ENCODE data around the gene PIK3C2G. TPM values are rescaled to one million over a fixed set of nuclear protein-coding genes. Genes with fewer than 3 reads are reported as not detected.

PIK3C2G gene
- total RNA-seq, 1 donor from 2014 or later: 26.0 TPM

- Mint-ChIP-seq H3K4me1 (ENCODE audit: low read depth) (no peaks in the 10 kb centered on the region), H3K36me3 (ENCODE audit: insufficient read depth) (peaks cover 2% of the 10 kb centered on the region), H3K27ac (no peak overlapping the region), H3K4me3 (ENCODE audit: low read depth) (no peak overlapping the region), H3K27me3 (no peaks in the 10 kb centered on the region), H3K9me3 (ENCODE audit: low read depth) (peaks cover 9% of the 10 kb centered on the region)
- no peak for DNase-seq (ENCODE audit: low spot score, unreplicated experiment)
- TF ChIP-seq CTCF (IDR thresholded peaks at IDR 0.05; ENCODE audit: unreplicated experiment): no peak
Measured at GRCh38 chr12:18556161-18556560, 294.8 kb downstream of the PIK3C2G start.

GRCh38 chr12:18559242-18559641 is 297.9 kb downstream of the PIK3C2G start:
- DNase-seq (ENCODE audit: low spot score, unreplicated experiment): no peak
- Mint-ChIP-seq H3K4me3 (ENCODE audit: low read depth) (no peak overlapping the region), H3K4me1 (ENCODE audit: low read depth) (no peaks in the 10 kb centered on the region), H3K36me3 (ENCODE audit: insufficient read depth) (peaks cover 2% of the 10 kb centered on the region), H3K9me3 (ENCODE audit: low read depth) (peaks cover 9% of the 10 kb centered on the region), H3K27ac (no peak overlapping the region), H3K27me3 (no peaks in the 10 kb centered on the region)
- no peak for TF ChIP-seq CTCF (IDR thresholded peaks at IDR 0.05; ENCODE audit: unreplicated experiment)

- Mint-ChIP-seq H3K36me3 (ENCODE audit: insufficient read depth) (peaks cover 3% of the 10 kb centered on the region), H3K9me3 (ENCODE audit: low read depth) (peaks cover 9% of the 10 kb centered on the region), H3K4me1 (ENCODE audit: low read depth) (peaks cover 5% of the 10 kb centered on the region), H3K27ac (no peak overlapping the region), H3K4me3 (ENCODE audit: low read depth) (no peak overlapping the region), H3K27me3 (no peaks in the 10 kb centered on the region)
- no peak for DNase-seq (ENCODE audit: low spot score, unreplicated experiment)
- no peak for TF ChIP-seq CTCF (IDR thresholded peaks at IDR 0.05; ENCODE audit: unreplicated experiment)
Measured at GRCh38 chr12:18562531-18562930, 301.2 kb downstream of the PIK3C2G start.

- H3K36me3 Mint-ChIP-seq (ENCODE audit: insufficient read depth): peaks cover 11% of the 10 kb centered on the region
- no peak for DNase-seq (ENCODE audit: low spot score, unreplicated experiment)
- H3K27me3 Mint-ChIP-seq: no peaks in the 10 kb centered on the region
- H3K9me3 Mint-ChIP-seq (ENCODE audit: low read depth): peaks cover 9% of the 10 kb centered on the region
- no peak for TF ChIP-seq CTCF (IDR thresholded peaks at IDR 0.05; ENCODE audit: unreplicated experiment)
- no peak overlapping the region for H3K4me3 Mint-ChIP-seq (ENCODE audit: low read depth)
- no peak overlapping the region for H3K27ac Mint-ChIP-seq
- H3K4me1 Mint-ChIP-seq (ENCODE audit: low read depth): peaks cover 5% of the 10 kb centered on the region
Measured at GRCh38 chr12:18564306-18564705, 303.0 kb downstream of the PIK3C2G start.

GRCh38 chr12:18567787-18568186 is 306.5 kb downstream of the PIK3C2G start:
- H3K4me3 Mint-ChIP-seq (ENCODE audit: low read depth): no peak overlapping the region
- no peak overlapping the region for H3K27ac Mint-ChIP-seq
- H3K27me3 Mint-ChIP-seq: no peaks in the 10 kb centered on the region
- peaks cover 5% of the 10 kb centered on the region for H3K4me1 Mint-ChIP-seq (ENCODE audit: low read depth)
- no peak for TF ChIP-seq CTCF (IDR thresholded peaks at IDR 0.05; ENCODE audit: unreplicated experiment)
- DNase-seq (ENCODE audit: low spot score, unreplicated experiment): no peak
- H3K36me3 Mint-ChIP-seq (ENCODE audit: insufficient read depth): peaks cover 11% of the 10 kb centered on the region
- H3K9me3 Mint-ChIP-seq (ENCODE audit: low read depth): no peaks in the 10 kb centered on the region
